ENCODE results near the gene PEX14. TPM values are rescaled to one million over a fixed set of nuclear protein-coding genes. Genes with fewer than 3 reads are reported as not detected.

The PEX14 gene
- total and polyA plus RNA-seq, 2 donors (not counting 3 experiments of a cell fraction or from before 2014, with no cell fraction given), result 19.5 to 26.5 TPM

DNA sequence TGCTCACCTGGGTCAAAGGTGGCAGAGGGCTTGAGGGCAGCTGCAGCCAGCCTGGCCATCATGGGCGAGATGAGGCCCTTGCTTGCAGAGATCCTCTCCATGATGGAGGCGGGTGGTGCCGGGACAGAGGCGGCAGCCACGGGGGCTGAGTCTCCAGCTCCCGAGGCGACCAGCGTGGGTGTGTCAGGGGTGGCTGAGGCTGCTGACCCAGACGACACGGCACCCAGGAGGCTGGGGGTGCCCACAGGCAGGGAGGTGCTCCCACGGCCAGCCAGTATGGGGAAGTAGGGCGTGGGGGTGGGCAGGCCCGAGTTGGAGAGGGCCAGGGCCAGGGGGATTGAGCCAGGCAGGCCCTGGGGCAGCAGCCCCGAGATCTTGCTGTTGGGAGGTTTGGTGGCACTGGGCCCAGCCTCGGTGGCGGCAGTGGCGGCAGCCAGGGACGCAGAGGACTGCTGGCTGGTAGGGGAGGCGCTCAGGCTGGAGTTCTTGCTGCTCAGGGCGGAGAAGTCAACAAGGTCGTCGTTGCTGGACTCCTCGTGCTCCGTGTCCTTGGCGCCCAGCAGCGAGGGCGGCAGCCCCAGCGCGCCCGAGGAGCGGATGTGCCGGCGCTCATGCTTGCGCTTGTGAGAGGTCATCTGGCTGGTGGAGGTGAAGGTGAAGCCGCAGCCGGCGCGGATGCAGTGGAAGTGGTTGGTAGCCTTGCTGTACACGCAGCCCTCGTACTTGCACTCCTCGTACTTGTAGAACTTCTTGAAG is 178.8 kb downstream of the PEX14 start:
- ChIA-PET POLR2A (no interaction called here), CTCF (no interaction called here)
- FAIRE-seq (no peak), DNase-seq (ENCODE audit: low read depth, low spot score) (no peak)
- no peak for TF ChIP-seq POLR2AphosphoS5 (IDR thresholded peaks at IDR 0.05; ENCODE audit: insufficient read depth, low read depth, low read length)
- TF ChIP-seq GATA2 (IDR thresholded peaks at IDR 0.05; ENCODE audit: insufficient read depth, insufficient read length, low read depth, low read length), result no peak
- TF ChIP-seq CTCF (IDR thresholded peaks at IDR 0.05; ENCODE audit: extremely low read depth in 1 of 2, insufficient read depth in 1 of 2, low read depth in 1 of 2, low read length in 2 of 2), result no peak
- TF ChIP-seq MYC (IDR thresholded peaks at IDR 0.05; ENCODE audit: low read depth, low read length), result no peak
- no peak for TF ChIP-seq EZH2 (IDR thresholded peaks at IDR 0.05; ENCODE audit: borderline replicate concordance, low read depth, low read length, severe bottlenecking)
- TF ChIP-seq POLR2A (IDR thresholded peaks at IDR 0.05; ENCODE audit: low read depth, low read length), result no peak
- no peak for TF ChIP-seq JUN (IDR thresholded peaks at IDR 0.05; ENCODE audit: borderline replicate concordance, insufficient read depth, insufficient read length, low read depth)
- TF ChIP-seq, protein P1, sequence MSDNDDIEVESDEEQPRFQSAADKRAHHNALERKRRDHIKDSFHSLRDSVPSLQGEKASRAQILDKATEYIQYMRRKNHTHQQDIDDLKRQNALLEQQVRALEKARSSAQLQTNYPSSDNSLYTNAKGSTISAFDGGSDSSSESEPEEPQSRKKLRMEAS (IDR thresholded peaks at IDR 0.05; ENCODE audit: insufficient read depth, insufficient read length), result no peak
- TF ChIP-seq FOS (IDR thresholded peaks at IDR 0.05; ENCODE audit: borderline replicate concordance, insufficient read depth, low read length), result no peak
- Histone ChIP-seq H3K27ac (ENCODE audit: insufficient read depth, low read depth, low read length) (no peak overlapping the region), H4K20me1 (replicated peaks; ENCODE audit: control insufficient read depth, extremely low read depth, insufficient read depth, low read length) (no peaks in the 10 kb centered on the region), H2AFZ (ENCODE audit: low read depth, low read length) (no peak overlapping the region), H3K4me1 (ENCODE audit: control insufficient read depth, extremely low read depth, insufficient read depth, low read length) (peaks cover 2% of the 10 kb centered on the region), H3K27me3 (ENCODE audit: control insufficient read depth in 2 of 2, insufficient read depth in 2 of 2, low read length in 2 of 2) (no peaks in the 10 kb centered on the region), H3K36me3 (ENCODE audit: control insufficient read depth in 2 of 2, extremely low read depth in 1 of 2, insufficient read depth in 2 of 2, low read length in 2 of 2) (no peaks in the 10 kb centered on the region), H3K9me1 (replicated peaks; ENCODE audit: control insufficient read depth, extremely low read depth, insufficient read depth, low read length) (no peaks in the 10 kb centered on the region), H3K4me3 (replicated peaks in 1 of 3; ENCODE audit: insufficient read depth in 1 of 3, low read depth in 1 of 3, low read length in 3 of 3) (no peak overlapping the region), H3K4me2 (ENCODE audit: insufficient read depth, low read length) (no peak overlapping the region), H3K9ac (replicated peaks; ENCODE audit: extremely low read depth, insufficient read depth, low read length) (no peak overlapping the region), H3K9me3 (replicated peaks; ENCODE audit: control insufficient read depth, insufficient read depth, low read length) (no peaks in the 10 kb centered on the region), H3K79me2 (ENCODE audit: control insufficient read depth, insufficient read depth, low read length) (no peaks in the 10 kb centered on the region)
- intact Hi-C loops (cut with micrococcal nuclease) (no loop called here), dilution Hi-C loops (cut with MboI; ENCODE audit: extremely low pct_ligation_motif_present, low sequenced_read_pairs) (no loop called here)
- BruUV-seq (replicated peaks), result no TSS peak

Data from endothelial cell of umbilical vein (primary cell).